Aorta (tissue), 5 donors: ENCODE measurements around the gene CDC42EP4. TPM values are rescaled to one million over a fixed set of nuclear protein-coding genes. Genes with fewer than 3 reads are reported as not detected.

Experiments used
- ATAC-seq: fragments of 200-7000 bp; cut with Tn5 transposase; one replicate; pipeline ENCODE4 v1.9.1; 2022; ENCODE audit warnings: moderate library complexity; ENCODE audit not compliant: low FRiP score
- DNase-seq, 2 donors: peaks; one replicate each; pipeline ENCODE4 v3.0.0-alpha.2; 2020
- H3K27ac ChIP-seq, 2 donors: one replicate each; pipeline ENCODE4 v1.5.1; 2013; ENCODE audit warnings: low read length in 2 of 2, mild to moderate bottlenecking in 2 of 2, moderate library complexity in 2 of 2, control low read depth in 1 of 2, inconsistent platforms in 1 of 2, low read depth in 1 of 2
- H3K27me3 ChIP-seq, 2 donors: one replicate each; pipeline ENCODE4 v1.6.1; 2013; ENCODE audit warnings: control low read depth in 1 of 2, low read length in 1 of 2, mild to moderate bottlenecking in 1 of 2, moderate library complexity in 1 of 2; ENCODE audit not compliant: insufficient read depth in 2 of 2, control insufficient read depth in 1 of 2
- H3K36me3 ChIP-seq, 2 donors: one replicate each; pipeline ENCODE4 v1.6.1; 2013; ENCODE audit warnings: control low read depth in 1 of 2, low read length in 1 of 2, mild to moderate bottlenecking in 1 of 2; ENCODE audit not compliant: insufficient read depth in 2 of 2, control insufficient read depth in 1 of 2
- H3K4me1 ChIP-seq, 2 donors: one replicate each; pipeline ENCODE4 v1.6.1; 2013; ENCODE audit warnings: low read length in 2 of 2, control low read depth in 1 of 2, mild to moderate bottlenecking in 1 of 2, moderate library complexity in 1 of 2; ENCODE audit not compliant: insufficient read depth in 2 of 2, control insufficient read depth in 1 of 2
- H3K4me3 ChIP-seq, 2 donors: one replicate each; pipeline ENCODE4 v1.5.1; 2013; ENCODE audit warnings: low read length in 2 of 2, control low read depth in 1 of 2, mild to moderate bottlenecking in 1 of 2
- H3K9me3 ChIP-seq: one replicate; pipeline ENCODE4 v1.6.1; 2013; ENCODE audit warnings: mild to moderate bottlenecking, low read length; ENCODE audit not compliant: control insufficient read depth
- WGBS, 2 donors: extraction: QIAGEN DNeasy Blood & Tissue Kit; methylation state at CpG; one replicate each; pipeline ENCODE4 v1.1.7; 2013; 5-methylcytosine and 5-hydroxymethylcytosine counted together
- intact Hi-C, 2 donors: fragments of 100-400 bp; cut with DNase I; formaldehyde crosslinking; loops; one replicate each; pipeline versions ENCODE4 v1.14.2 to v1.15.0; 2022
- polyA plus RNA-seq, 2 donors: library from polyadenylated mRNA; stranded (reverse); fragments of 200-250 nt; gene quantifications; one replicate each; pipeline ENCODE4 v1.2.3, GENCODE V29; 2013
- total RNA-seq, 2 donors: library from RNA; stranded (reverse); fragmentation: NEBNext Ultra II Directional; extraction: Animal tissue kit (Norgen Biotek cat#: 25700); gene quantifications; one replicate each; pipeline ENCODE4 v1.2.1, GENCODE V29; 2021
- donor health status: healthy with polysubstance abuse.
- donor health status: Bipolar disorder and iron deficiency.
- donor health status: DM: no; HTN: no; CAD: no.
- donor health status: DM: no; HTN: no; CAD: no.
- donor health status: DM: yes; HTN: yes; CAD: no.

The CDC42EP4 gene
- total and polyA plus RNA-seq, 4 donors = 23.6 to 73.7 (median 43.3) TPM

- Histone ChIP-seq H3K27me3 (no peaks in the 10 kb centered on the region), H3K4me3 (no peak overlapping the region), H3K9me3 (no peaks in the 10 kb centered on the region), H3K36me3 (no peaks in the 10 kb centered on the region), H3K27ac (peak overlapping the region; percentile 90 to 92), H3K4me1 (peaks cover 0 to 5% of the 10 kb centered on the region in 2 donors)
- DNase-seq (peak; percentile 90 to 92), ATAC-seq (peak; percentile 80)
- WGBS, 2 donors = 3 to 4% methylated on average over 12 of the region's 12 CpGs
- intact Hi-C loops = loop anchor here (2.0 to 10.0 kb wide), 2 partner anchors 19 to 1153 kb away; no protein-coding TSS in a partner anchor
Observed at GRCh38 chr17:73292031-73292531, 19.7 kb downstream of the CDC42EP4 start.

GRCh38 chr17:73291260-73291801 lies 20.5 kb downstream of the CDC42EP4 start:
- Histone ChIP-seq H3K27ac (peak overlapping the region; percentile 90 to 92), H3K4me1 (peaks cover 0 to 5% of the 10 kb centered on the region in 2 donors), H3K36me3 (no peaks in the 10 kb centered on the region), H3K27me3 (no peaks in the 10 kb centered on the region), H3K9me3 (no peaks in the 10 kb centered on the region), H3K4me3 (no peak overlapping the region)
- DNase-seq (peak; percentile 91), ATAC-seq (peak; percentile 69)
- WGBS, 2 donors = 41 to 43% methylated on average over 8 of the region's 8 CpGs
- intact Hi-C loops = loop anchor here in 1 of 2 donors (10.0 kb wide), 1 partner anchor 1153 kb away; no protein-coding TSS in a partner anchor

- Histone ChIP-seq H3K36me3 (no peaks in the 10 kb centered on the region), H3K4me1 (peaks cover 0 to 5% of the 10 kb centered on the region in 2 donors), H3K27me3 (no peaks in the 10 kb centered on the region), H3K9me3 (no peaks in the 10 kb centered on the region), H3K4me3 (no peak overlapping the region), H3K27ac (peak overlapping the region; percentile 90 to 92)
- ATAC-seq = no peak
- DNase-seq = no peak
- intact Hi-C loops = loop anchor here in 1 of 2 donors (10.0 kb wide), 1 partner anchor 1154 kb away; no protein-coding TSS in a partner anchor
- 89 to 94% methylated on average over 16 of the region's 16 CpGs for WGBS, 2 donors
Observed at GRCh38 chr17:73290399-73291259, 21.2 kb downstream of the CDC42EP4 start.

- Histone ChIP-seq H3K4me1 (peaks cover 0 to 5% of the 10 kb centered on the region in 2 donors), H3K4me3 (no peak overlapping the region), H3K27ac (peak overlapping the region in 1 of 2 donors; percentile 36), H3K36me3 (no peaks in the 10 kb centered on the region), H3K9me3 (no peaks in the 10 kb centered on the region), H3K27me3 (no peaks in the 10 kb centered on the region)
- DNase-seq (no peak), ATAC-seq (no peak)
- WGBS, 2 donors = 33 to 41% methylated on average over 7 of the region's 7 CpGs
- intact Hi-C loops = loop anchor here in 1 of 2 donors (10.0 kb wide), 1 partner anchor 1155 kb away; no protein-coding TSS in a partner anchor
Observed at GRCh38 chr17:73289549-73290254, 22.1 kb downstream of the CDC42EP4 start.

- no peak overlapping the region for H3K4me3 ChIP-seq
- no peaks in the 10 kb centered on the region for H3K9me3 ChIP-seq
- DNase-seq (no peak), ATAC-seq (peak; percentile 2)
- no peak overlapping the region for H3K27ac ChIP-seq
- H3K27me3 ChIP-seq = no peaks in the 10 kb centered on the region
- intact Hi-C loops = no loop called here
- H3K4me1 ChIP-seq = peaks cover 0 to 5% of the 10 kb centered on the region in 2 donors
- H3K36me3 ChIP-seq = no peaks in the 10 kb centered on the region
- 57 to 61% methylated on average over 19 of the region's 19 CpGs for WGBS, 2 donors
Observed at GRCh38 chr17:73288534-73289302, 23.1 kb downstream of the CDC42EP4 start.

GRCh38 chr17:73286863-73287296 lies 24.9 kb downstream of the CDC42EP4 start:
- Histone ChIP-seq H3K4me1 (no peaks in the 10 kb centered on the region), H3K9me3 (no peaks in the 10 kb centered on the region), H3K27me3 (no peaks in the 10 kb centered on the region), H3K4me3 (no peak overlapping the region), H3K36me3 (no peaks in the 10 kb centered on the region), H3K27ac (no peak overlapping the region)
- ATAC-seq (no peak), DNase-seq (no peak)
- 57 to 60% methylated on average over 8 of the region's 8 CpGs for WGBS, 2 donors
- intact Hi-C loops = no loop called here

- Histone ChIP-seq H3K36me3 (no peaks in the 10 kb centered on the region), H3K27me3 (no peaks in the 10 kb centered on the region), H3K4me1 (no peaks in the 10 kb centered on the region), H3K27ac (no peak overlapping the region), H3K9me3 (no peaks in the 10 kb centered on the region), H3K4me3 (no peak overlapping the region)
- ATAC-seq (no peak), DNase-seq (no peak)
- intact Hi-C loops = no loop called here
- WGBS, 2 donors = 88 to 89% methylated on average over 52 of the region's 52 CpGs
Observed at GRCh38 chr17:73285916-73286862, 25.6 kb downstream of the CDC42EP4 start.
